Hematopoietic multipotent progenitor cell treated with erythropoietin and hydrocortisone succinate and interleukin-3 and kit ligand, for 4 days (in vitro differentiated cells): ENCODE results near the gene DSG4.
A peak's percentile ranks its signal among the peaks of the same experiment; 100 is the strongest.
"Not testable (repeated sequence)": the region's sequence is repeated elsewhere in the genome, so short reads cannot be mapped to it uniquely, and the experiment has no call there.

Source experiments
- DNase-seq: peaks from one replicate; pipeline ENCODE4 v3.0.0-alpha.2; 2015

Gene DSG4

GRCh38 chr18:31376477-31376876 lies at the start of gene DSG4:
Gene DSG4, plus strand, starts transcription at chr18:31376777. Its CDS starts 135 bp downstream, at chr18:31376912.
- no peak for DNase-seq

- DNase-seq: no peak
Measured at GRCh38 chr18:31329787-31330438, 46.7 kb upstream of the DSG4 start.

- DNase-seq: no peak
Measured at GRCh38 chr18:31343454-31343853, 33.1 kb upstream of the DSG4 start.

- DNase-seq: not testable (repeated sequence)
Measured at GRCh38 chr18:31353336-31353735, 23.2 kb upstream of the DSG4 start.

- no peak for DNase-seq
Measured at GRCh38 chr18:31354990-31355389, 21.6 kb upstream of the DSG4 start.

- no peak for DNase-seq
Measured at GRCh38 chr18:31356025-31356424, 20.6 kb upstream of the DSG4 start.

GRCh38 chr18:31364190-31364589 lies 12.4 kb upstream of the DSG4 start:
- DNase-seq: no peak

- DNase-seq: no peak
Measured at GRCh38 chr18:31369478-31369877, 7.1 kb upstream of the DSG4 start.

GRCh38 chr18:31371989-31372388 lies 4.6 kb upstream of the DSG4 start:
- no peak for DNase-seq

- no peak for DNase-seq
Measured at GRCh38 chr18:31373641-31374040, 2.9 kb upstream of the DSG4 start.

- DNase-seq: no peak
Measured at GRCh38 chr18:31380912-31381311, 4.3 kb downstream of the DSG4 start.

GRCh38 chr18:31382107-31382506 lies 5.5 kb downstream of the DSG4 start:
- no peak for DNase-seq

- DNase-seq: no peak
Measured at GRCh38 chr18:31386741-31387140, 10.2 kb downstream of the DSG4 start.

GRCh38 chr18:31393286-31393685 lies 16.7 kb downstream of the DSG4 start:
- DNase-seq: no peak

- DNase-seq: peak; percentile 5
Measured at GRCh38 chr18:31396796-31397612, 20.4 kb downstream of the DSG4 start.

GRCh38 chr18:31398191-31398590 lies 21.6 kb downstream of the DSG4 start:
- DNase-seq: no peak

- peak; percentile 40 for DNase-seq
Measured at GRCh38 chr18:31399306-31400032, 22.9 kb downstream of the DSG4 start.

- no peak for DNase-seq
Measured at GRCh38 chr18:31401156-31402025, 24.8 kb downstream of the DSG4 start.

GRCh38 chr18:31402026-31402373 lies 25.4 kb downstream of the DSG4 start:
- no peak for DNase-seq

- DNase-seq: no peak
Measured at GRCh38 chr18:31403409-31403808, 26.8 kb downstream of the DSG4 start.

GRCh38 chr18:31407649-31408048 lies 31.1 kb downstream of the DSG4 start:
- DNase-seq: no peak

- DNase-seq: no peak
Measured at GRCh38 chr18:31409276-31409675, 32.7 kb downstream of the DSG4 start.
